ENCODE data around the gene SSTR3. TPM values are rescaled to one million over a fixed set of nuclear protein-coding genes. Genes with fewer than 3 reads are reported as not detected.

SSTR3 gene
- total and polyA plus RNA-seq, 2 of the 4 experiments (the other 2 are of a cell fraction), result under 0.01 to 0.07 TPM

- DNase-seq, result peak; percentile 37
- in situ Hi-C loops (cut with MboI; ENCODE audit: low sequenced_read_pairs), result no loop called here
Observed at GRCh38 chr22:37187552-37187890, 24.8 kb downstream of the SSTR3 start.

More at GRCh38 chr22:37187552-37187890, 24.8 kb downstream of the SSTR3 start:
- peaks cover 1% of the 10 kb centered on the region; the same call in 1 of the 2 replicates for H3K36me3 ChIP-seq (ENCODE audit: control insufficient read depth, insufficient read depth, low read length)
- H2BK5ac ChIP-seq (ENCODE audit: low read depth, low read length, poor library complexity, severe bottlenecking), result peak overlapping the region; percentile 85
- peaks cover 0 to 21% of the 10 kb centered on the region in 2 experiments; a peak in 3 of 4 replicates for H3K79me1 ChIP-seq (ENCODE audit: low read depth in 1 of 2, low read length in 2 of 2)
- peak overlapping the region; percentile 41 for H3K4me3 ChIP-seq (ENCODE audit: insufficient read depth, low read depth, low read length)
- H4K20me1 ChIP-seq (ENCODE audit: insufficient read depth, low read length), result no peaks in the 10 kb centered on the region
- H3K14ac ChIP-seq (replicated peaks; ENCODE audit: low read depth, low read length), result peak overlapping the region; percentile 83
- CTCF ChIA-PET, result no interaction called here
- dilution Hi-C loops (cut with HindIII; ENCODE audit: low sequenced_read_pairs, unreplicated experiment) (no loop called here), intact Hi-C loops (cut with micrococcal nuclease) (no loop called here)
- H3K4me2 ChIP-seq (ENCODE audit: low read depth, low read length), result peak overlapping the region; percentile 93
- H3K27me3 ChIP-seq (ENCODE audit: control insufficient read depth, insufficient read depth, low read length), result no peaks in the 10 kb centered on the region
- H2AK9ac ChIP-seq (replicated peaks; ENCODE audit: low read depth, low read length, poor library complexity), result peak overlapping the region; percentile 95
- H2BK120ac ChIP-seq (ENCODE audit: low read depth, low read length), result peak overlapping the region; percentile 80
- peaks cover 8% of the 10 kb centered on the region for H3K9me1 ChIP-seq (ENCODE audit: insufficient read depth, low read length)
- H3K9me3 ChIP-seq (ENCODE audit: control insufficient read depth, insufficient read depth, low read length), result no peaks in the 10 kb centered on the region
- peak overlapping the region; percentile 97 for H4K5ac ChIP-seq (ENCODE audit: low read depth, low read length)
- H2BK15ac ChIP-seq (ENCODE audit: low read depth, low read length), result peak overlapping the region; percentile 79; the same call in 2 of the 3 replicates
- H3K56ac ChIP-seq (ENCODE audit: extremely low read depth, insufficient read depth, low read length), result peak overlapping the region; percentile 81
- H3K23ac ChIP-seq (ENCODE audit: low read depth, low read length), result peak overlapping the region; percentile 93
- H4K8ac ChIP-seq (ENCODE audit: low read depth in 2 of 2, low read length in 2 of 2), result peak overlapping the region; percentile 90 to 98
- peak overlapping the region; percentile 50; the same call in 1 of the 2 replicates for H2BK20ac ChIP-seq (ENCODE audit: low read depth, low read length)
- H3K4ac ChIP-seq (ENCODE audit: low read depth, low read length), result peak overlapping the region; percentile 90
- TF ChIP-seq CEBPB (IDR thresholded peaks at IDR 0.05; ENCODE audit: low read depth, low read length) (no peak), CHD1 (IDR thresholded peaks at IDR 0.05; ENCODE audit: low read depth, low read length) (no peak), FOS (IDR thresholded peaks at IDR 0.05; ENCODE audit: low read depth, low read length) (no peak), RFX5 (IDR thresholded peaks at IDR 0.05; ENCODE audit: low read depth, low read length) (no peak), RCOR1 (IDR thresholded peaks at IDR 0.05; ENCODE audit: insufficient replicate concordance, low read length) (no peak), MAFK (IDR thresholded peaks at IDR 0.05; ENCODE audit: low read depth, low read length) (no peak), POLR2A (IDR thresholded peaks at IDR 0.05; ENCODE audit: low read depth, low read length) (no peak), MXI1 (IDR thresholded peaks at IDR 0.05; ENCODE audit: borderline replicate concordance, low read depth, low read length) (no peak)
- H3K4me1 ChIP-seq (ENCODE audit: control insufficient read depth, insufficient read depth, low read length), result peaks cover 18% of the 10 kb centered on the region
- H2AFZ ChIP-seq (replicated peaks; ENCODE audit: low read length, poor library complexity), result peak overlapping the region; percentile 97
- peak overlapping the region; percentile 63 for H2AK5ac ChIP-seq (ENCODE audit: low read depth, low read length)
- peak overlapping the region; percentile 84 for H3K18ac ChIP-seq (ENCODE audit: low read depth, low read length)
- peak; percentile 58 for ATAC-seq (ENCODE audit: low read depth)
- H4K91ac ChIP-seq (ENCODE audit: insufficient read depth, low read depth, low read length), result peak overlapping the region; percentile 95
- H3K27ac ChIP-seq (ENCODE audit: insufficient read depth, low read length), result peak overlapping the region; percentile 95
- WGBS, 2 experiments (ENCODE audit: extremely low coverage in 2 of 2, insufficient read length in 1 of 2), result 0% methylated on average over 3 of the region's 5 CpGs; no CpG with 5 or more reads in 1 of the 2 experiments
- H3K9ac ChIP-seq (ENCODE audit: low read depth, low read length), result peak overlapping the region; percentile 93
- POLR2A ChIA-PET (ENCODE audit: unreplicated experiment), result no interaction called here
- BruUV-seq (replicated peaks), result no TSS peak
